ENCODE results near the gene SLC25A22. TPM values are rescaled to one million over a fixed set of nuclear protein-coding genes. Genes with fewer than 3 reads are reported as not detected.

Gene SLC25A22
- total RNA-seq, 3 donors from 2014 or later, result 2.7 to 11.5 (median 4.7) TPM

GRCh38 chr11:830295-831117 lies 32.4 kb upstream of the SLC25A22 start:
- peak overlapping the region in 1 of 2 donors; percentile 94 for H3K27ac ChIP-seq
- intact Hi-C loops (cut with DNase I; ENCODE audit: low total_unique reads), result no loop called here
- no peak for TF ChIP-seq POLR2AphosphoS5 (IDR thresholded peaks at IDR 0.05)
- no peak for TF ChIP-seq CTCF (IDR thresholded peaks at IDR 0.05)
- no peak for TF ChIP-seq POLR2A (IDR thresholded peaks at IDR 0.05)
- H3K27me3 ChIP-seq, result no peaks in the 10 kb centered on the region
- H3K4me1 ChIP-seq, result peaks cover 37 to 48% of the 10 kb centered on the region in 2 donors
- peak overlapping the region; percentile 36 to 79 (median 45) for H3K4me3 ChIP-seq
- no peaks in the 10 kb centered on the region for H3K9me3 ChIP-seq
- no peaks in the 10 kb centered on the region for H3K36me3 ChIP-seq
- DNase-seq (ENCODE audit: low spot score in 2 of 2), result peak; percentile 74 to 75

- Histone ChIP-seq H3K4me3 (peak overlapping the region; percentile 36 to 79 (median 45)), H3K27ac (peak overlapping the region in 1 of 2 donors; percentile 94), H3K4me1 (peaks cover 37 to 53% of the 10 kb centered on the region in 2 donors), H3K36me3 (no peaks in the 10 kb centered on the region), H3K27me3 (no peaks in the 10 kb centered on the region), H3K9me3 (no peaks in the 10 kb centered on the region)
- DNase-seq (ENCODE audit: low spot score in 2 of 2), result no peak
- intact Hi-C loops (cut with DNase I; ENCODE audit: low total_unique reads), result no loop called here
- TF ChIP-seq CTCF (IDR thresholded peaks at IDR 0.05) (no peak), POLR2AphosphoS5 (IDR thresholded peaks at IDR 0.05) (no peak), POLR2A (IDR thresholded peaks at IDR 0.05) (no peak)
Measured at GRCh38 chr11:829847-830294, 31.8 kb upstream of the SLC25A22 start.

- Histone ChIP-seq H3K27me3 (no peaks in the 10 kb centered on the region), H3K36me3 (peaks cover 1% of the 10 kb centered on the region), H3K4me3 (peak overlapping the region; percentile 36 to 79 (median 45)), H3K4me1 (peaks cover 37 to 58% of the 10 kb centered on the region in 2 donors), H3K9me3 (no peaks in the 10 kb centered on the region), H3K27ac (peak overlapping the region; percentile 65 to 94)
- intact Hi-C loops (cut with DNase I; ENCODE audit: low total_unique reads), result no loop called here
- no peak for TF ChIP-seq CTCF (IDR thresholded peaks at IDR 0.05)
- peak in 1 of 3 donors; percentile 37 for TF ChIP-seq POLR2AphosphoS5 (IDR thresholded peaks at IDR 0.05)
- TF ChIP-seq POLR2A (IDR thresholded peaks at IDR 0.05), result no peak
- DNase-seq (ENCODE audit: low spot score in 2 of 2), result no peak
Measured at GRCh38 chr11:829176-829846, 31.2 kb upstream of the SLC25A22 start.

GRCh38 chr11:828506-829175 lies 30.6 kb upstream of the SLC25A22 start:
- peaks cover 37 to 55% of the 10 kb centered on the region in 2 donors for H3K4me1 ChIP-seq
- peak overlapping the region; percentile 79 to 94 for H3K27ac ChIP-seq
- DNase-seq (ENCODE audit: low spot score in 2 of 2), result no peak
- H3K27me3 ChIP-seq, result no peaks in the 10 kb centered on the region
- peaks cover 8% of the 10 kb centered on the region for H3K36me3 ChIP-seq
- intact Hi-C loops (cut with DNase I; ENCODE audit: low total_unique reads), result no loop called here
- H3K4me3 ChIP-seq, result peak overlapping the region; percentile 36 to 79 (median 45)
- TF ChIP-seq POLR2A (IDR thresholded peaks at IDR 0.05), result no peak
- TF ChIP-seq CTCF (IDR thresholded peaks at IDR 0.05), result no peak
- no peak for TF ChIP-seq POLR2AphosphoS5 (IDR thresholded peaks at IDR 0.05)
- no peaks in the 10 kb centered on the region for H3K9me3 ChIP-seq

Data from breast epithelium (tissue), 4 donors.